T-helper 1 cell treated with Interleukin-12 subunit alpha and Interleukin-12 subunit beta and Interleukin-4 antibody, amounts not matched to agents 30 μg/mL and 1 μg/mL, for 36 hours (primary cell): ENCODE measurements around the gene OR10A5.

Experiments
- H3K27ac Mint-ChIP-seq: one replicate; pipeline ENCODE4 v1.8.0; 2021; ENCODE audit warnings: mild to moderate bottlenecking, mixed read lengths
- H3K27me3 Mint-ChIP-seq: one replicate; pipeline ENCODE4 v1.8.0; 2021; ENCODE audit warnings: low read depth, mixed read lengths
- H3K36me3 Mint-ChIP-seq: one replicate; pipeline ENCODE4 v1.8.0; 2021; ENCODE audit warnings: low read depth, mixed read lengths
- H3K4me1 Mint-ChIP-seq: one replicate; pipeline ENCODE4 v1.8.0; 2021; ENCODE audit warnings: low read depth, mixed read lengths
- H3K4me3 Mint-ChIP-seq: one replicate; pipeline ENCODE4 v1.8.0; 2021; ENCODE audit warnings: mild to moderate bottlenecking, moderate library complexity, mixed read lengths
- H3K9me3 Mint-ChIP-seq: one replicate; pipeline ENCODE4 v1.8.0; 2021; ENCODE audit warnings: mixed read lengths

Gene OR10A5

DNA sequence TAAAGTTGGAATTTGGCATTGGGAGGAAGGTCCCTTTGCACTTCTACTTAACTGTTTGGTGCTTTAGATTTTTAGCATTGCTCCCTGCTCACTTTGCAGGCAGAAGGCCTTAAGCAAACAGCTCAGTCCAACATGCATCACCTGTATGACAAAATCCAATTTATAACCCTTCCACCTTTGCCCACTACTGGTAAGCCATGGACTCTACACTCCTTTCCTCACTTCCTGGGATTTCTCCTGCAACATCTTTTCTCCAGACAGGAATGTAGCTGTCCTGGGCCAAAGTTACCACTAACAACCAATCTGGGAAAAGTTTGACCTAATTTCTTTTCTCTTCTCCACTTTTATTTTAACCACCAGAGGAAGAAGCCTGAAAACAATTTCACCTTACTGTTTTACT, 48.6 kb downstream of the OR10A5 start:
- Mint-ChIP-seq H3K27me3 (no peaks in the 10 kb centered on the region), H3K36me3 (no peaks in the 10 kb centered on the region), H3K4me1 (no peaks in the 10 kb centered on the region), H3K4me3 (no peak overlapping the region), H3K9me3 (no peaks in the 10 kb centered on the region), H3K27ac (no peak overlapping the region)

DNA sequence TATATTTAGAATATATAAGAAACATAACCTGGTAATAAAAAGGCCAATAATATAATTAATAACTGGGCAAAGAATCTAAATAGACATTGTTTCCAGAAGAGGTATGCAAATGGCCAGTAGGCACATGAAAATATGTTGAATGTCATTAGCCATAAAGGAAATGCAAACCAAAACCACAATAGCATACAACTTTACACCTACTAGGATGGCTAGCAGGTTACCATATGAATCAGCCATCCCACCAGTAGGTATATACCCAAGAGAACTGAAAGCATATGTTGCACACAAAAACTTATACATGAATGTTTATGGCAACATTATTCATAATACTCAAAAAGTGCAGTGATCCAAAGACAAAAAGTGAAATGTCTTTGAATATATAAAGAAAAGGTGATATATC, 49.5 kb downstream of the OR10A5 start:
- no peaks in the 10 kb centered on the region for H3K36me3 Mint-ChIP-seq
- H3K4me1 Mint-ChIP-seq, result no peaks in the 10 kb centered on the region
- H3K27me3 Mint-ChIP-seq, result no peaks in the 10 kb centered on the region
- no peaks in the 10 kb centered on the region for H3K9me3 Mint-ChIP-seq
- H3K4me3 Mint-ChIP-seq, result no peak overlapping the region
- H3K27ac Mint-ChIP-seq, result no peak overlapping the region
